Left lung (tissue), 10 donors: ENCODE results near the gene AP1S1. TPM values are rescaled to one million over a fixed set of nuclear protein-coding genes. Genes with fewer than 3 reads are reported as not detected.
"Not testable (repeated sequence)": the region's sequence is repeated elsewhere in the genome, so short reads cannot be mapped to it uniquely, and the experiment has no call there.

Source experiments
- ATAC-seq: fragments of 200-7000 bp; cut with Tn5 transposase; one replicate; pipeline ENCODE4 v1.9.1; 2020; ENCODE audit warnings: moderate library complexity
- DNase-seq, 4 donors: peaks; one replicate each; pipeline ENCODE4 v3.0.0-alpha.2; 2013 to 2020
- H3K27ac ChIP-seq, 2 donors: fragments of 200-600 bp; sonication (generic) in 1 of 2; one replicate each; pipeline versions ENCODE4 v1.5.0 to v1.8.0; 2020 to 2021
- H3K27me3 ChIP-seq, 2 donors: fragments of 200-600 bp; sonication (generic) in 1 of 2; one replicate each; pipeline versions ENCODE4 v1.5.0 to v1.8.0; 2020 to 2021
- H3K36me3 ChIP-seq, 2 donors: fragments of 200-600 bp; sonication (generic) in 1 of 2; one replicate each; pipeline versions ENCODE4 v1.5.0 to v1.8.0; 2020 to 2021
- H3K4me1 ChIP-seq, 2 donors: fragments of 200-600 bp; one replicate each; pipeline ENCODE4 v1.8.0; 2021
- H3K4me3 ChIP-seq, 2 donors: fragments of 200-600 bp; sonication (generic) in 1 of 2; one replicate each; pipeline versions ENCODE4 v1.5.0 to v1.8.0; 2020 to 2021; ENCODE audit warnings: mild to moderate bottlenecking in 1 of 2
- H3K9me3 ChIP-seq, 2 donors: fragments of 200-600 bp; sonication (generic) in 1 of 2; one replicate each; pipeline versions ENCODE4 v1.5.0 to v1.8.0; 2020 to 2021
- CTCF ChIP-seq, 2 donors: fragments of 200-600 bp; sonication (generic) in 1 of 2; IDR thresholded peaks; one replicate each; pipeline versions ENCODE4 v1.5.0 to v1.8.0; 2021; ENCODE audit warnings: antibody characterized with exemption in 2 of 2
- intact Hi-C, 2 donors: fragments of 100-400 bp; cut with DNase I; formaldehyde crosslinking; loops; one replicate each; pipeline versions ENCODE4 v1.11.2 to v1.14.2; 2022
- polyA plus RNA-seq, 6 donors: library from polyadenylated mRNA; unstranded; fragments of 120-200 nt; gene quantifications; one replicate each; pipeline ENCODE4 v1.2.1, GENCODE V29; 2013; ENCODE audit not compliant: insufficient read length in 6 of 6
- total RNA-seq, 2 donors: library from RNA; stranded (reverse); fragmentation: NEBNext Ultra II Directional; extraction: Animal tissue kit (Norgen Biotek cat#: 25700); gene quantifications; one replicate each; pipeline ENCODE4 v1.2.1, GENCODE V29; 2021
- donor health status: DM: no; HTN: yes; CAD: no.
- donor health status: DM: no; HTN: no; CAD: no.

Gene AP1S1
- total and polyA plus RNA-seq, 8 donors = 39.4 to 92.6 (median 85.1) TPM

GRCh38 chr7:101108330-101108857 lies 45.9 kb upstream of the AP1S1 start:
- Histone ChIP-seq H3K9me3 (no peaks in the 10 kb centered on the region), H3K27ac (peak overlapping the region in 1 of 2 donors; percentile 5), H3K36me3 (no peaks in the 10 kb centered on the region), H3K4me3 (no peak overlapping the region), H3K27me3 (no peaks in the 10 kb centered on the region), H3K4me1 (peaks cover 0 to 37% of the 10 kb centered on the region in 2 donors)
- intact Hi-C loops = no loop called here
- TF ChIP-seq CTCF (IDR thresholded peaks at IDR 0.05) = no peak
- ATAC-seq (peak; percentile 73), DNase-seq (peak in 2 of 4 donors; percentile 26 to 55)

GRCh38 chr7:101108961-101109360 lies 45.3 kb upstream of the AP1S1 start:
- ATAC-seq = no peak
- no peaks in the 10 kb centered on the region for H3K27me3 ChIP-seq
- peak overlapping the region in 1 of 2 donors; percentile 5 for H3K27ac ChIP-seq
- intact Hi-C loops = no loop called here
- no peak overlapping the region for H3K4me3 ChIP-seq
- no peak for DNase-seq
- TF ChIP-seq CTCF (IDR thresholded peaks at IDR 0.05) = no peak
- peaks cover 0 to 37% of the 10 kb centered on the region in 2 donors for H3K4me1 ChIP-seq
- no peaks in the 10 kb centered on the region for H3K9me3 ChIP-seq
- H3K36me3 ChIP-seq = no peaks in the 10 kb centered on the region

- TF ChIP-seq CTCF (IDR thresholded peaks at IDR 0.05) = no peak
- Histone ChIP-seq H3K27ac (peak overlapping the region in 1 of 2 donors; percentile 5), H3K4me3 (no peak overlapping the region), H3K36me3 (no peaks in the 10 kb centered on the region), H3K9me3 (no peaks in the 10 kb centered on the region), H3K4me1 (peaks cover 0 to 36% of the 10 kb centered on the region in 2 donors), H3K27me3 (no peaks in the 10 kb centered on the region)
- intact Hi-C loops = no loop called here
- DNase-seq (no peak), ATAC-seq (no peak)
Observed at GRCh38 chr7:101109368-101109767, 44.9 kb upstream of the AP1S1 start.

- Histone ChIP-seq H3K4me1 (peaks cover 0 to 25% of the 10 kb centered on the region in 2 donors), H3K27me3 (no peaks in the 10 kb centered on the region), H3K36me3 (no peaks in the 10 kb centered on the region), H3K9me3 (no peaks in the 10 kb centered on the region), H3K27ac (peak overlapping the region; percentile 62 to 72), H3K4me3 (no peak overlapping the region)
- intact Hi-C loops = no loop called here
- DNase-seq (no peak), ATAC-seq (no peak)
- no peak for TF ChIP-seq CTCF (IDR thresholded peaks at IDR 0.05)
Observed at GRCh38 chr7:101111261-101111660, 43.0 kb upstream of the AP1S1 start.

- TF ChIP-seq CTCF (IDR thresholded peaks at IDR 0.05) = no peak
- H3K36me3 ChIP-seq = no peaks in the 10 kb centered on the region
- DNase-seq (peak in 1 of 4 donors; percentile 33), ATAC-seq (no peak)
- H3K27me3 ChIP-seq = no peaks in the 10 kb centered on the region
- peaks cover 0 to 26% of the 10 kb centered on the region in 2 donors for H3K4me1 ChIP-seq
- peak overlapping the region; percentile 62 to 72 for H3K27ac ChIP-seq
- H3K9me3 ChIP-seq = no peaks in the 10 kb centered on the region
- intact Hi-C loops = no loop called here
- H3K4me3 ChIP-seq = no peak overlapping the region
Observed at GRCh38 chr7:101112233-101112632, 42.0 kb upstream of the AP1S1 start.

GRCh38 chr7:101113140-101113539 lies 41.1 kb upstream of the AP1S1 start:
- DNase-seq, H3K4me3 ChIP-seq, H3K9me3 ChIP-seq, H3K27me3 ChIP-seq, H3K27ac ChIP-seq, intact Hi-C loops, H3K36me3 ChIP-seq, ATAC-seq: not testable (repeated sequence)
- H3K4me1 ChIP-seq = peaks cover 0 to 28% of the 10 kb centered on the region in 2 donors
